Stimulated activated CD8-positive, alpha-beta memory T cell treated with anti-CD3 and anti-CD28 coated beads, Interleukin-12 subunit alpha, Interleukin-12 subunit beta, amount 100 ng/mL, for 1 hour (primary cell): ENCODE data around the gene ZSCAN12.

Experiments
- DNase-seq: peaks from one replicate; pipeline ENCODE4 v3.0.0-alpha.2; 2020; ENCODE audit warnings: low read depth

Gene ZSCAN12

GRCh38 chr6:28353981-28354676 lies 45.4 kb downstream of the ZSCAN12 start:
- no peak for DNase-seq

- DNase-seq, result no peak
Measured at GRCh38 chr6:28353356-28353755, 46.2 kb downstream of the ZSCAN12 start.

DNA sequence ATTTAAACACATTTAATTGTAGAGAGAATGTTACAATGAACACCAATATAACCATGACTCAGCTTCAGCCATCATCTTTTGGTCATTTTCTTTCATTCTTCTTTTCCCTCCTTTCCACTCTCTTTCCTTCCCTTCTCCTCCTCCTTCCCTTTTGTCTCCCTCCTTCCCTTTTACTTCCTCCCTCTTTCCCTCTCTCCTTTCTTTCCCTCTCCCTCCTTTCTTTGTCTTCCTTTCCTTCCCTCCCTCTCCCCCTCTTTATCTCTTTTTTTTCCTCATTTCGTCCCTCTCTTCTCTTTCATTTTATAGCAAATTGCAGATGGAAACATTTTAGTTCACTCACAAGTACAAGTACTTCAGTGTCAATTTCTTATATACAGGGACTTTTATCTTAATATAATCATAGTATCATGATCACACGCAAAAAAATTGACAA lies 48.0 kb downstream of the ZSCAN12 start:
- DNase-seq, result no peak

- DNase-seq, result no peak
Measured at GRCh38 chr6:28351087-28351486, 48.5 kb downstream of the ZSCAN12 start.

DNA sequence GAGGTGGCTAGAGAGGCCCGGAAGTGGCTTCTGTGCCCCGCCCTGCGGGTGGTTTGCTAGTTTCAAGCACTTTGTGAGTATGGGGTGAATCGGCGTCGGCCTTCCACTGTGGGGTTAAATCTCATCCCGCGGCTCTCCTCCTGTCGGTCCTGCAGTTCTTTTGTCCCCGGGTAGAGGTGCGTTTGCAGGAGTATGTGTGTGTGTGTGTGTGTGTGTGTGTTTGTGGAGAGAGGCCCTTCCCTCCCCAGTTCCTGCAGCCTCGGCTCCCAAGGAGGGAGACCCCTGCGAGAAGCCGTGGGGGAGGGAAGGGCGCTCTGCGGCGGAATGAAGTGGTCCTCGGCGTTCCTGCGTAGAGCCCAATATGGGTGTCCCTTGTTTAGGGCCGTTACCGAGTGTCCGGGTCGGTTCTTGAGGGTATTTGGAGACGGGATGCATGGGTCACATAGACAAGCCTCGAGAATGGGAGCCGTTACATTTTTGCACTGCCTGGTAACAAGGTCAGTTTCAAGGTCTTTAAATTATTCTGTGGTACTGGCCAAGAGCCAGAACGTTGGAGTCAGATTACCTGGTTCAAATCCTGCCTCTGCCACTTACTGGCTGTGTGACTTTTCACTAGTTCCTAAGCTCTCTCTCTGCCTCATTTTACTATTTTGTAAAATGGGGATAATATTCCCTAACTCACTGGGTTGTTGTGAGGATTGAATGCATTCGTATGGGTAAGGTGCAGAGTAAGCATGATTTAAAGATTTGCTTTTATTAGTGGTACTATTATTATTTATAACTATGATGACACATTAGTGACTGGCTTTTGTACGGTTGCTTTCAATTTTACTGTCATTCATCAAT lies 49.4 kb downstream of the ZSCAN12 start, which contains the start of gene ZKSCAN3:
Gene ZKSCAN3, plus strand, starts transcription at position 56 of the 846 bp plus-strand sequence. CDS start 9,640 bp downstream, outside the sequence.
- peak; percentile 72 for DNase-seq

DNA sequence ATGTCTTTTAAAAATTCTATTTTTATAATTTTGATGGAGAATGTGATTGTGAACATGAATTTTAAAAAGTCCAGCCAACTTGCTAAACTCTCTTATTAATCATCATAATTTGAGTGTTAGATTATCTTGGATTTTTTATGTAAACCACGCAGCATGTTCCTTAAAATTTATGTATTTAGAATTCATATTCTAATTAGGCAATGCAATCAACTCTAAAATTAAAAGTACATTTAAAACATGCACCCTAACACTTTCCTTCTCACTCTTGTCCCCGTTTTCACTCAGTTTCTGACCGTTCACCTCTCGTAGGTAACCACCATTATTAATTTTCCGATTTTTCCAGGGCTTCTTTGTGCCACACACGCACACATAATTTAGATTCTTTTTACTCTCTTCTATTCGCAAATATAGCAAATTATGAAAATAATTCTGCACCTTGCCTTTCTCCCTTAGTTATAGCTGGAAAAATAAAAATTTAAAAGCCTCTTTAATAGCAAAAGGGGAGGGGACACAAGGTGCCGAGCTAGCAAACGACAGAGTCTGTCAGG lies 50.1 kb downstream of the ZSCAN12 start:
- DNase-seq, result no peak

GRCh38 chr6:28347119-28347518 lies 52.4 kb downstream of the ZSCAN12 start:
- no peak for DNase-seq

DNA sequence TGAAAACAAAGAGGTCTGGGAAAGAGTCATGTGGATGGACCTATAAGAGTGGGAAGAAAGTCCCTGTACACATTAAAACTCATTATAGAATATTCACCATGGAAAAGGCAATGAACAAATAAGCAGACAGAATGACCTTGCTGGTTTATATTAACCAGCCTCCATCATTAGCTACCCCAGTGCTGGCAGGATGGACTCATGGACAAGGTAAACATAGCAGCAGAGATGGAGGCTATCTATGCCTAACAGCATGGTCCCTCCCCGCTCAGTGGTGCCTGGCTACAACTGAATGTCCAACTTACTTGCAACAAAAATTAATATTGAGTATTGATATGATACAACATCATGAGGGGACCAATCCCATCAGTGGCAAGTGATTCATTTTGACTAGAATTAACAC lies 54.3 kb downstream of the ZSCAN12 start:
- no peak for DNase-seq

DNA sequence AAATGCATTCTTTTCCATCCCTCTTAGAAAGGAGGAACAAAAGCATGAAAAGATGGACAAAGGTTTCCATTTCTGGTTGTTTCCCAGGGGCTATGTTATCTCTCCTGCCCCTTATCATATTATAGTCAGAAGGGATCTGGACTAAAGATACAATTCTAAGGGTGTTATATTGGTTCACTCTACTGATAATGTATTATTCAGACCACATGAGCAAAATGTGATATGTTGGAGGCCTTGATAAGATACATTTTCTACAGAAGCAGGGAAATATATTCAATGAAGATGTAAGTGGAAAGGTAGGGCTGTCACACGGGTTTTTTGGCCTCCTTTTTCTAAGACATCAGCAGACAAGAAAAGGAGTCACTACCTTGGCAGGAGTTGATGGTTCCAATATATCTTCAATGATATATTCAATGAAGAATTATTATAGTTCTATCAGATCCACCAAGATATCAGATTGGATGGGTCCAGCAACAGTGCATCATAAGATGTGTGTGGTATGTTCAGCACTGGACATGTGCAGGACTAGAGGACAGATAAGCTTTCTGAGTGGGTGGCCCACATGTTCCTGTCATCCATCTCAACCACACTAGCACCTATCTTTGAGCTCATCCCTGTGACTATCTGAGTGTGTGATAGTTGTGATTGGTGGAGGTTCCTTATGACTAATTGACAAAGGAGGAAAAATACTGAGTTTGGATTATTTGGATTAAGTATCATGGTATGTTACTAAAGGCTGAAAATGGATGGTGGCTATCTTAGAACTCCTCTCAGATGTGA lies 55.5 kb downstream of the ZSCAN12 start:
- DNase-seq, result no peak

DNA sequence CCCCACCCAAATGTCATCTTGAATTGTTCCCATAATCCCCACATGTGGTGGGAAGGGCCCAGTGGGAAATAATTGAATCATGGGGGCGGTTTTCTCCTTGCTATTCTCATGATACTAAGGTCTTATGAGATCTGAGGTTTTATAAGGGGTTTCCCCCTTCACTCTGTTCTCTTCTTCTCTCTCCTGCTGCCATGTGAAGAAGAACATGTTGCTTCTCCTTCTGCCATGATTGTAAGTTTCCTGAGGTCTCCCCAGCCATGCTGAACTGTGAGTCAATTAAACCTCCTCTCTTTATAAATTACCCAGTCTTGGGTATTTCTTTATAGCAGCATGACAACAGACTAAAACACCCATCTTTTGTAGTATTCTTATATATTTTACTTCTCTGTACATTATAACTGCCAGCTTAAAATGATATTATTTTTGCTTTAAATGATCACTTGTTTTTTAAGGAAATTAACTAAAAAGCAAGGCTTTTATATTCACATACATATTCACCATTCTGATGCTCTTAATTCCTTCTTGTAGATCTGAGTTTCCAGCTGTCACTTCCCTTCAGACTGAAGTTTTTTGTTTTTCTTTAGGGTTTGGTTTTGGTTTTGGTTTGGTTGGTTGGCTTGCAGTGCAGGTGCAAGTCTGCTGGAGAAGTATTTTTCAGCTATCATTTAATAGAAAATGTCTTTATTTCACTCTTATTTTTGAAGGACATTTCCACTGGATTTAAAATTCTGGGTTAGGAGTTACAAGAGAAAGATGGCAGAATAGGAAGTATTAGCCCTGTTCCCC lies 59.0 kb downstream of the ZSCAN12 start:
- DNase-seq, result no peak

GRCh38 chr6:28337121-28337520 lies 62.4 kb downstream of the ZSCAN12 start:
- DNase-seq, result no peak

GRCh38 chr6:28336284-28337120 lies 63.0 kb downstream of the ZSCAN12 start:
- DNase-seq, result no peak

GRCh38 chr6:28335564-28336283 lies 63.8 kb downstream of the ZSCAN12 start, which contains the start of gene ZSCAN31:
ZSCAN31 (minus strand) TSS chr6:28336148; CDS start chr6:28329683, 6,465 bp downstream.
- DNase-seq, result peak; percentile 73

DNA sequence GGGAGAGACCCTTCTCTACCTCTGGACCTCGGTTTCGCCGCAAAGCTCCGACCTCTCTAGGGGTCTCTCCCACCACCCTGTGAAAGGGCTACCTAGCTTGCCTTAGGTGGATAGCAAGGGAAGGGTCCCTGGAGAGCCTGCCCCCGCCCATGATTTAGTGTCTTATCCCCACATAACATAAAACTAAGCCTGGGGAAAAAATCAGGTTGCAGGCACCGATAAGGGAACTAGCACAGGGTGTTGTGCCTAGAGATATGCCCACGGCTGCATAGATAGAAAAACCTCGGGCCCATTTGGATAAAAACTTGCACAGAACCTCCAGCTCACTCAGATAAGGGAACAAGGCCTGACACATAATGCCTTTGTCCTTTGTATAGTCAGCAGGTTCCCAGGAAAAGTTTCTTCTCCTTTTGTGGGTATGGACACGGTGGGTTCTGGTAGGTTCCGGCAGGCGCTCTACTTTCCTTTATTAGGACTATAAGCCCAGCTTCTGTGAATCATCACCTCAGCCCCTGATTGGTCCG lies 64.4 kb downstream of the ZSCAN12 start:
- no peak for DNase-seq

DNA sequence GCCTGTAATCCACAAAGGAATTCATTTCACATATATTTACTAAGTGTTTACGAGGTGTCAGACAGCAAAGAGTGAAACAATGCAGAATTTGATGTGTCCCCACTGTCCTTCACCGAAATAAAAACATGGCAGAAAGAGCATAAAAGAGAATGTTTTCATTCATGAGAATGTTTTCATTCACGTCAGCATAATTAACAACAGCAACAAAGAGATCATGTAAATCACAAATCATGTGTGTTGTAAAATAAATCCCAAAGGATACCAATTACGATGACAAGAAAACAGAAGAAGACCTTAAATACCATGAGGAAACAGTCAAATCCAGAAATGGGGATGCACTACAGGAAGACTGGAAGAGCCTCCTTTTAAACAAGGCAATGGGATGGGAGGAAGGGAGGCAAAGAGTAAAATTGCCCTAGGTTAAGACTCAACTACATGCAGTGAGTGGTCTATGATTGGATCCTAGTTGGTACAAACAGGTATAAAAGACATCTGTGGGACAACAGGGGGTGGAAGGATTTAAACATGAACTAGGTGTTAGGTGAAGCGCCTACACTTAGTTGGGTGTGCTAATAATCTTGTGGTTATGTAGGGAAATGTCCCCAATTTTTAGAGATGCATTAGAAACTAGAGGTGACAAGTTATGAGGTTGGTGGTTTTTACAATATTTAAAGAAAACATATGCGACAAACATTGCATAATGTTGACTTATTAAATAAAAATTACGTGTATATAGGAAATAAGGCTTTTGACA lies 65.1 kb downstream of the ZSCAN12 start:
- DNase-seq, result no peak

- DNase-seq, result no peak
Measured at GRCh38 chr6:28333599-28334018, 65.9 kb downstream of the ZSCAN12 start.

DNA sequence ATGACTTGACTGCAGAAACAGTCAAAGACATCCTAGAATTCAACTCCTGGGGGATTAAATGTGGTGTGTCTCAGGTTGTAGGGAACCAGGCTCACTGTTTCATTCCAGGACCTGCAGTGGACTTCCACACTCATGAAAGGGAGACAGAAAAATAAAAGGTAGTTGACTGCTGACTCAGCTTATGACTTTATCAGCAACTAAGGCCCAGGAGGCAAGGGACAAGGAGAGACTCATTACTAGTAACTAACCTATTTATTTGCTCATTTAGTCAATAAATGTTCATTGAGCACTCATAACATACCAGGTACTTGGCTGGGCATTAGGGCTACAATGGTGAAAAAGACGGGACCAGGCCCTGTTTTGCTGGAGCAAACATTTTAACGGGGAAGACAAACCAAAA lies 66.5 kb downstream of the ZSCAN12 start:
- no peak for DNase-seq

DNA sequence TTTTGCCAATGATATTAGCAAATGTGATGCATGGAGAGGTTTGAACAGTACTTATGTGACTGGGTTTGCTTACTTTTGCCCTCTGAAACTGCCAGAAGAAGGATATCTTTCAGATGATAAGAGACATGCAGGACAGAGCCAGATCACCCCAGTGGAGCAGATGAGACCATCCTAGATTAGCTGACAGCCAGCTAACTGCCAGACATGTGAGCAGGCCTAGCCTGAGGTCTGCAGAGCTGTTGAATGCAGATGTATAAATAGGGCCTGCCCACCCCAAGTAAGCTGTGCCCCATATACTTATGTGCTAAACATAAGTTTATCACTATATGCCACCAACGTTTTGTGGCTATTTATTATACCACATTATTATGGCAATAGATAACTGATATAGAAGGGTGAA lies 69.5 kb downstream of the ZSCAN12 start:
- no peak for DNase-seq
